Brain microvascular endothelial cell (primary cell): ENCODE results near the gene GGTLC1.
"Not testable (repeated sequence)": the region's sequence is repeated elsewhere in the genome, so short reads cannot be mapped to it uniquely, and the experiment has no call there.

Experiments
- DNase-seq: peaks from one replicate; pipeline ENCODE4 v3.0.0-alpha.2; 2020
- H3K27ac ChIP-seq: fragments of 250-450 bp; sonication (Bioruptor Pico); 2 replicates; pipeline ENCODE4 v1.5.1; 2020; ENCODE audit warnings: mild to moderate bottlenecking, moderate library complexity
- H3K27me3 ChIP-seq: fragments of 250-450 bp; sonication (Bioruptor Pico); replicated peaks from 2 replicates; pipeline ENCODE4 v1.5.1; 2020; ENCODE audit warnings: mild to moderate bottlenecking
- H3K36me3 ChIP-seq: fragments of 250-450 bp; sonication (Bioruptor Pico); replicated peaks from 2 replicates; pipeline ENCODE4 v1.5.1; 2020; ENCODE audit warnings: mild to moderate bottlenecking
- H3K4me3 ChIP-seq: 2 replicates; pipeline ENCODE4 v1.5.1; 2011; ENCODE audit warnings: low read depth, mild to moderate bottlenecking, control low read depth, low read length, moderate library complexity
- CTCF ChIP-seq: IDR thresholded peaks from 2 replicates; pipeline ENCODE4 v1.5.1; 2011; ENCODE audit warnings: low read depth, mild to moderate bottlenecking, moderate library complexity, low read length, control low read depth, inconsistent platforms; ENCODE audit errors: missing control alignments
- in situ Hi-C: cut with HindIII; loops from 2 replicates; pipeline ENCODE4 v1.10.0; 2017; ENCODE audit warnings: low sequenced_read_pairs, low pct_ligation_motif_present

Gene GGTLC1

DNA sequence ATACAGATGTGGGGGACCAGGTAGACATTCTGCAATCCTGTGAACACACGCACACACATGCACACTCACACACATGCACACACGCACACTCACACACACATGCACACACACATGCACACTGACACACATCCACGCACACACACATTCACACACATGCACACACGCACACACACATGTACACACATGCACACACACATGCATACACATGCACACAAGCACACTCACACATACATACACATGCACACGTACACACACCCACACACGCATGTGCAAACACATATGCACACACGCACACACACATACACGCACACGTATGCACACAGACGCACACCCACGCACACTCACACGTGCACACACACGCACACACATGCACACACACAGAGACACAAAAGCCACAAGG, 14.3 kb upstream of the GGTLC1 start:
- Histone ChIP-seq H3K36me3 (no peaks in the 10 kb centered on the region), H3K4me3 (no peak overlapping the region), H3K27me3 (no peaks in the 10 kb centered on the region), H3K27ac (no peak overlapping the region)
- no peak for TF ChIP-seq CTCF
- in situ Hi-C loops, result no loop called here
- DNase-seq, result no peak

DNA sequence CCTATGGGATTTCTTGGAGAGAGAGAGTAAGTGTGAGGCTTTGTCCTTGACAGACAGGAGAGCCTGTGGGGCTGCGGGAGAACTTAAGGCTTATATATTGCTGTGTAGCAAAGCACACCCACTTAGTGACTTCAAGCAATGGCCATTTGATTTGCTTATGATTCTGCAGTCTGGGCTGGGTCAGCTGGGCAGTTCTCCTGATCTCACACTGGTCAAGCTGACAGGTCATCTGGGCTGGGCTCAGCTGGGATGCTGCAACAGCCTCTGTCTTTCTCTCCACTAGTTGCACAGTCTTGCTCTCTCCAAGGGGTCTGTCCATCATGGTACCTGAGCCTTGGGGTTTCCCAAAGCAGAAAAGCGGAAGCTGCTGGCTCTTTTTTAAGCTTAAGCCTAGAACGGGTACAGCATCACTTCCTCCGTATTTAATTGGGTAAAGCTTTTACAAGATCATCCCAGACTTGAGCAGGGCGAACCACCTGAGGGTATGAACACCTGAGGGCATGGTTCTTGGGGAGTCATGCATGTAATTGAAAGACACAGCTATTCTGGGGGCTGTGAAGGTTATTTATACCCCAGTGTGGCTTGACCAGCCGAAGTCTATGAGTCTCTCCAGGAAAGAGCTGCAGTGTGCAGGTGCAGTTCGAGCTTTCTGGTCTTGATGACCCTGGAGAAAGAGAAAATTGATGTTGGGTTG, 13.3 kb upstream of the GGTLC1 start:
- H3K36me3 ChIP-seq, result no peaks in the 10 kb centered on the region
- no peaks in the 10 kb centered on the region for H3K27me3 ChIP-seq
- no peak overlapping the region for H3K27ac ChIP-seq
- TF ChIP-seq CTCF, result no peak
- in situ Hi-C loops, result no loop called here
- no peak overlapping the region for H3K4me3 ChIP-seq
- no peak for DNase-seq

GRCh38 chr20:23998844-23999243, 10.3 kb upstream of the GGTLC1 start:
- no peaks in the 10 kb centered on the region for H3K27me3 ChIP-seq
- in situ Hi-C loops, result no loop called here
- no peak overlapping the region for H3K4me3 ChIP-seq
- H3K36me3 ChIP-seq, result no peaks in the 10 kb centered on the region
- no peak for DNase-seq
- no peak overlapping the region for H3K27ac ChIP-seq
- no peak for TF ChIP-seq CTCF

DNA sequence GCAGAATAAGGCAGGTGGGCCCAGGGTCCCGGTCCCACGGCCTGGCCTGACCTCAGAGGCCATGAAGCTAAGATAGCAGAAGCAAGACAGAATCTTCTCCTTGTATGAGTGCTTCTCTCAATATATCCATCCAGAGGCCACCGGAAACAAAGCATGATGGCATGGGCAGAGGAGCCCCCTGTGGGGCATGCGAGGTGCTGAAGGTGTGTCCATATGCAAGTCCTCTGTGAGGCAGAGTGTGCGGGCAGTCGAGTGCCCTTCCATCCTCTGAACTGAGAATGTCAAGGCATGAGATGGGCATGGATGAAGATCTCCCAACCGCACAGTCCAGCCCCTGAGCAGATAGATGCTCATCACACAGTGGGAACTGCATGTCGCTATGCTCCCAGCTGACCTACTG, 9.8 kb upstream of the GGTLC1 start:
- TF ChIP-seq CTCF, result no peak
- H3K36me3 ChIP-seq, result no peaks in the 10 kb centered on the region
- in situ Hi-C loops, result no loop called here
- no peak overlapping the region for H3K4me3 ChIP-seq
- DNase-seq, result no peak
- no peak overlapping the region for H3K27ac ChIP-seq
- H3K27me3 ChIP-seq, result no peaks in the 10 kb centered on the region

- Histone ChIP-seq H3K4me3 (no peak overlapping the region), H3K27ac (no peak overlapping the region), H3K36me3 (no peaks in the 10 kb centered on the region), H3K27me3 (no peaks in the 10 kb centered on the region)
- DNase-seq, result peak; percentile 4
- TF ChIP-seq CTCF, result peak; percentile 75
- in situ Hi-C loops, result no loop called here
These were observed 7.5 kb upstream of the GGTLC1 start for GRCh38 chr20:23995905-23996666.

GRCh38 chr20:23995291-23995690, 6.7 kb upstream of the GGTLC1 start:
- DNase-seq, H3K27me3 ChIP-seq, H3K27ac ChIP-seq, H3K4me3 ChIP-seq, H3K36me3 ChIP-seq, in situ Hi-C loops: not testable (repeated sequence)

DNA sequence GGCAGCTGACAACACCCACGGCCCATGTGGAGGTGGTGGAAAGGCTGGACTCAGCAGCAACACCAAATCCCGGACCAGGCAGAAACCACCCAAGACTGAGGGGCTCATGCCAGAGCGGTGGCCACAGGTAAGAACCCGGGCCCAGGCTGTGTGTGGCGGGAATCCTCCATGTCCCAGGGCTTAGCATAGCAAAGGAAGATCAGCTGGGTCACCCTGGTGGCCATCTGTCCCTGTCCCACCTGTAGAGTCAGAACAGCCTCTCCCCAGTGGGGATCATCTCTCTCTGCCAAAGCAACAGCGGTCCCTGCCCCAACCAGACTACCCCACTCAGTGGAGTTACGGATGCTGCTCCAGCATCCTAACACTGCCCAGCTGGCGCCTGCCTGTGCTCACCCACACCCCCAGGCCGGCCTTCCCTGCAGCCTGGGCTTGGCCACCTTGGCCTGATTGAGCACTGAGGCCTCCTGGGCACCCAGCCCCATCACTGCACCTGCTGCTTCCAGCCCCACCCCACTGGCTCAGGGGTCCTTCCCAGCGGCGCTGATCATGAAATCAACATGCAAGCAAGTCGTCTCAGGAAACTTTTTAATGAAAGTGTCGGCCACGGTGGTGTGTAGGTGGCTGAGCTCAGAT, 5.5 kb upstream of the GGTLC1 start:
- H3K27ac ChIP-seq, in situ Hi-C loops, H3K27me3 ChIP-seq, H3K4me3 ChIP-seq, DNase-seq, H3K36me3 ChIP-seq: not testable (repeated sequence)

- in situ Hi-C loops, DNase-seq, H3K27ac ChIP-seq, H3K4me3 ChIP-seq, H3K27me3 ChIP-seq, H3K36me3 ChIP-seq: not testable (repeated sequence)
These were observed 4.9 kb upstream of the GGTLC1 start for GRCh38 chr20:23993440-23993839.

GRCh38 chr20:23990296-23990695, 1.7 kb upstream of the GGTLC1 start:
- in situ Hi-C loops, H3K4me3 ChIP-seq, H3K36me3 ChIP-seq, H3K27me3 ChIP-seq, H3K27ac ChIP-seq, DNase-seq: not testable (repeated sequence)
